Measurements from ENCODE around the gene SAP30L. TPM values are rescaled to one million over a fixed set of nuclear protein-coding genes. Genes with fewer than 3 reads are reported as not detected.

Gene SAP30L
- total and polyA plus RNA-seq, 2 of the 4 experiments (the other 2 are of a cell fraction), result 9.7 to 17.6 TPM

- in situ Hi-C loops (cut with MboI; ENCODE audit: low sequenced_read_pairs) (no loop called here), dilution Hi-C loops (cut with HindIII; ENCODE audit: low sequenced_read_pairs, unreplicated experiment) (no loop called here), intact Hi-C loops (cut with micrococcal nuclease) (no loop called here)
- Histone ChIP-seq H3K9ac (ENCODE audit: low read depth, low read length) (no peak overlapping the region), H2AK5ac (ENCODE audit: low read depth, low read length) (no peak overlapping the region), H3K27me3 (ENCODE audit: control insufficient read depth, insufficient read depth, low read length) (no peaks in the 10 kb centered on the region), H2BK5ac (ENCODE audit: low read depth, low read length, poor library complexity, severe bottlenecking) (no peak overlapping the region), H2BK20ac (ENCODE audit: low read depth, low read length) (no peak overlapping the region), H3K4me1 (ENCODE audit: control insufficient read depth, insufficient read depth, low read length) (peaks cover 2% of the 10 kb centered on the region; the same call in 1 of the 2 replicates), H4K8ac (ENCODE audit: low read depth in 2 of 2, low read length in 2 of 2) (no peak overlapping the region), H4K5ac (ENCODE audit: low read depth, low read length) (no peak overlapping the region), H4K91ac (ENCODE audit: insufficient read depth, low read depth, low read length) (no peak overlapping the region), H4K20me1 (ENCODE audit: insufficient read depth, low read length) (no peaks in the 10 kb centered on the region), H3K18ac (ENCODE audit: low read depth, low read length) (no peak overlapping the region), H3K79me1 (ENCODE audit: low read depth in 1 of 2, low read length in 2 of 2) (peaks cover 0 to 7% of the 10 kb centered on the region in 2 experiments; a peak in 2 of 4 replicates), H3K36me3 (ENCODE audit: control insufficient read depth, insufficient read depth, low read length) (no peaks in the 10 kb centered on the region), H2AK9ac (replicated peaks; ENCODE audit: low read depth, low read length, poor library complexity) (no peak overlapping the region), H2BK120ac (ENCODE audit: low read depth, low read length) (no peak overlapping the region), H3K27ac (ENCODE audit: insufficient read depth, low read length) (no peak overlapping the region), H3K4me3 (ENCODE audit: insufficient read depth, low read depth, low read length) (no peak overlapping the region), H3K23ac (ENCODE audit: low read depth, low read length) (no peak overlapping the region), H3K4ac (ENCODE audit: low read depth, low read length) (no peak overlapping the region), H3K9me3 (ENCODE audit: control insufficient read depth, insufficient read depth, low read length) (no peaks in the 10 kb centered on the region), H3K14ac (replicated peaks; ENCODE audit: low read depth, low read length) (no peak overlapping the region), H2BK15ac (ENCODE audit: low read depth, low read length) (no peak overlapping the region), H2AFZ (replicated peaks; ENCODE audit: low read length, poor library complexity) (no peak overlapping the region), H3K9me1 (ENCODE audit: insufficient read depth, low read length) (0 out of 2 replicates have a peak, but pooled peaks cover 5% of the 10 kb centered on the region), H3K56ac (ENCODE audit: extremely low read depth, insufficient read depth, low read length) (no peak overlapping the region), H3K4me2 (ENCODE audit: low read depth, low read length) (no peak overlapping the region)
- BruUV-seq (replicated peaks), result no TSS peak
- DNase-seq, result no peak
- ATAC-seq (ENCODE audit: low read depth), result no peak
- POLR2A ChIA-PET (ENCODE audit: unreplicated experiment), result no interaction called here
- 100% methylated on average over 1 of the region's 9 CpGs; no CpG with 5 or more reads in 1 of the 2 experiments for WGBS, 2 experiments (ENCODE audit: extremely low coverage in 2 of 2, insufficient read length in 1 of 2)
- TF ChIP-seq CTCF (conservative IDR thresholded peaks at IDR 0.05; ENCODE audit: low read depth, low read length), result no peak
- TF ChIP-seq CHD1 (IDR thresholded peaks at IDR 0.05; ENCODE audit: low read depth, low read length), result no peak
- TF ChIP-seq BHLHE40 (IDR thresholded peaks at IDR 0.05; ENCODE audit: low read depth, low read length), result no peak
- CTCF ChIA-PET, result no interaction called here
Observed at GRCh38 chr5:154401931-154402330, 43.9 kb upstream of the SAP30L start.

Measured in IMR-90 (cell line).